ENCODE results near the gene CHRM5.

- TF ChIP-seq EZH2 (IDR thresholded peaks at IDR 0.05; ENCODE audit: low read depth, low read length, severe bottlenecking) (no peak), CTCF (IDR thresholded peaks at IDR 0.05; ENCODE audit: control extremely low read depth in 1 of 3, insufficient read depth in 1 of 3, low read depth in 1 of 3, low read length in 3 of 3) (no peak), MAX (IDR thresholded peaks at IDR 0.05) (no peak), POLR2A (IDR thresholded peaks at IDR 0.05; ENCODE audit: control extremely low read depth in 1 of 2, low read depth in 2 of 2, low read length in 2 of 2) (no peak), TAF7 (optimal IDR thresholded peaks at IDR 0.05; ENCODE audit: borderline replicate concordance, low read depth, low read length) (no peak), RXRA (IDR thresholded peaks at IDR 0.05; ENCODE audit: insufficient read depth, low read depth, low read length) (no peak), CHD2 (IDR thresholded peaks at IDR 0.05; ENCODE audit: low read length) (no peak), ATF3 (IDR thresholded peaks at IDR 0.05; ENCODE audit: insufficient read depth, low read depth, low read length) (no peak), CREB1 (IDR thresholded peaks at IDR 0.05) (no peak), JUN (IDR thresholded peaks at IDR 0.05; ENCODE audit: low read depth, low read length) (no peak), POLR2AphosphoS5 (IDR thresholded peaks at IDR 0.05; ENCODE audit: low read depth, low read length) (no peak), CBX5 (IDR thresholded peaks at IDR 0.05; ENCODE audit: low read depth, low read length) (no peak), RNF2 (IDR thresholded peaks at IDR 0.05; ENCODE audit: borderline replicate concordance, low read depth, low read length, missing control alignments, poor library complexity, severe bottlenecking) (no peak)
These were observed 17.0 kb downstream of the CHRM5 start for GRCh38 chr15:33985287-33985686.
